GM21529 (cell line): ENCODE results near the gene ARHGAP22.

Experiments used
- ATAC-seq: cut with Tn5 transposase; IDR thresholded peaks from one replicate; pipeline ENCODE4 v1.9.1; 2021; ENCODE audit not compliant: unreplicated experiment

Gene ARHGAP22

DNA sequence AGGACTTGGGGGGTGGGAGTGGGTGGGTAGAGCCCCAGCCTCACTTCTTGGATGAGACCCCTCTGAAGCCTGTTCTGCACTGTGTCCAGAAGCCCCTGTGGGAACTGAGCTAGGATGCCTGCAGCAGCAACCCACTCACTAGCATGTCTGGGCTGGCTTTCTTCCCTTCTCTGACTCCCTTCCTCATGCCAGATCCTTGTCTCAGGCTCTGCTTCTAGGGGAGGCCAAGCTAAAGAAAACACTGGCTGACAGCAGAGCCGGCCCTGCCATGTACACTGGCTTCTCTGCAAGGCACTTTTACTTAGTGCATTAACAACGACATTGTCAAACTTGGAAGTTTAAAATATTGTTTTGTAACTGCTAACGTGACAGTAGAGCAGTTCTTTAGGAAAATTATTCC is 50.2 kb downstream of the ARHGAP22 start:
- ATAC-seq, result no peak

DNA sequence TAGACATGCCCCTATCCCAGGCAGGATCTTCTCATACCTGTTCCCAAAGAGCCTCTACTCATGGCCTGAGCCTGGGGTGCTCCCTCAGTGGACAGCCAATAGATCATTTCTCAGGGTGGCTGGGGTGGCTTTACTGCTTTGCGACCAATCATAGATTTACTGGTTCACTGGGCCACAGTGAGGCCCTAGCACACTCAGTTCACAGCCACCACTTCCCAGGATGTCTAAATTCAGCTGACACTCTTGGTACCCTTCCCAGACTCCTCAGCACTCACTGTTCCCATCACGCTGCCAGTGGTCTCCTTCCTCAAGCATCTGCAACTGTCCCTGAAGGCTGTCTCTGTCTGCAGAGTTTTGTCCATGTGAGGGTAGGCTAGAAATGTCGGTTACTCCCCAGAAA is 50.6 kb downstream of the ARHGAP22 start:
- ATAC-seq, result no peak

- no peak for ATAC-seq
Observed at GRCh38 chr10:48552946-48553564, 51.8 kb downstream of the ARHGAP22 start.

DNA sequence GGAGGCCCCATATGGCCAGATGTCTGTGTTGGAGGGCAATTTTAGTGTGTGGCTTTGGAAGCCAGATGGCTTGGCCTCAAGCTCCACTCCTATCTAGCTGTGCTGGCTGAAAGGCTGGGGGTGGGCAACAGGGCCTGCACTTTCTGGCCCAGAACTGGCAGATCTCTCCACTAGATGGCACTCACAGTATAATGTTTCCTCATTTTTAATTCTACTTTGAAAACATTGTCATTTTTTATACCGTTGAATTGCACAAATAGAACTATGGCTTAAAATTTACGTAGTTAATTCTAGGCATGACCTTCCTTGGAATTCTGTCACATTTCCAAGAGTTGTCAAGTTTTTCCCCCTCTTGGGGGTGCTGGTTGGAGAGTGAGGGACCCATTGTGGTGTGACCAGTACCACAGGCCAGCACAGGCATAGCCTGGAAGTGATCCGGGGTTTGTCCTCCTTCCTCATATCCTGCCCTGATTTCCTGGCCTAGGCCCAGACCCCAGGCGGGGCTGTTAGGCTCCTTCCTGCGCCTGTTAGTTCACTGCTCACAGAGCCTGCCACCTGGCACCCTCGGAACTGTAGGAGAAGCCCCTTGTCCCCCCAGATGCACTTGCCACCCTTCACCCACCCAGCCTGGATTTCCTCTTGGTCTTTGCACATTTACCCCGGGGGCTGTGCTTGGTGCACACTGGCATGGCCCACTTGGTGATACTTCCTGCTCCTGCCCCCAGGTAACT is 52.8 kb downstream of the ARHGAP22 start:
- ATAC-seq, result no peak

GRCh38 chr10:48550977-48551376 is 53.9 kb downstream of the ARHGAP22 start:
- ATAC-seq, result no peak

- ATAC-seq, result no peak
Observed at GRCh38 chr10:48550071-48550691, 54.7 kb downstream of the ARHGAP22 start.

- no peak for ATAC-seq
Observed at GRCh38 chr10:48549236-48549635, 55.6 kb downstream of the ARHGAP22 start.

- ATAC-seq, result no peak
Observed at GRCh38 chr10:48548531-48549135, 56.2 kb downstream of the ARHGAP22 start.

- no peak for ATAC-seq
Observed at GRCh38 chr10:48547981-48548380, 56.9 kb downstream of the ARHGAP22 start.

GRCh38 chr10:48547061-48547895 is 57.6 kb downstream of the ARHGAP22 start:
- no peak for ATAC-seq

GRCh38 chr10:48545462-48546145 is 59.3 kb downstream of the ARHGAP22 start:
- no peak for ATAC-seq

DNA sequence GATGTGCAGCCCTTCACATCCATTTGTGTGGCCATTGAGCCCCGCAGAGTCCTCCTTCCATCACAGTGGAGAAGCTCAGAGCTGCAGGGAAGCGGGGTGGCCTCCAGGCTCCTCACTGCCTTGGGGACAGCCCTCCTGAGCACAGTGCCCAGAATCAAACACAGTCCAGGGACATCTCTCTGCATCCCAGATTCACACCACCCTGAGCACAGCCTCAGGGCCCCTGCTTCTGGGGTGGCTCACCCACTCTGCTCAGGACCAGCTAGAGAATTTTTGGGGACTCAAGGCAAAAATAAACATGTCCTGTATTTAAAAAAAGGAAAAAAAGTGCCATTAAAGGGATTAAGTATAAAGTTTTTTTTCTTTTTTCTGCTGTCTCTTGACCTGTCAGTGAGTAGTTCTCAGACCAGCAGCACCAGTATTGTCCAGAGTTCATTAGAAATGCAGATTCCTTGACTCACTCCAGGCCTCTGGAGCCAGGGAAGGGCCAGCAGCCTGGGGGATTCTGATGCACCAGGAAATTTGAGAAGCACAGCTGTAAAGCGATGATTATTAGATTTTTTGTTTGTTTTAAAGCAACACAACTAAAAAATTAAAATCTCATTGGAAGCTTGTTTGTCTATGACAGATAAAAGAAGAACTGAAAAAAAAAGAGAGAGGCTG is 61.6 kb downstream of the ARHGAP22 start:
- no peak for ATAC-seq

DNA sequence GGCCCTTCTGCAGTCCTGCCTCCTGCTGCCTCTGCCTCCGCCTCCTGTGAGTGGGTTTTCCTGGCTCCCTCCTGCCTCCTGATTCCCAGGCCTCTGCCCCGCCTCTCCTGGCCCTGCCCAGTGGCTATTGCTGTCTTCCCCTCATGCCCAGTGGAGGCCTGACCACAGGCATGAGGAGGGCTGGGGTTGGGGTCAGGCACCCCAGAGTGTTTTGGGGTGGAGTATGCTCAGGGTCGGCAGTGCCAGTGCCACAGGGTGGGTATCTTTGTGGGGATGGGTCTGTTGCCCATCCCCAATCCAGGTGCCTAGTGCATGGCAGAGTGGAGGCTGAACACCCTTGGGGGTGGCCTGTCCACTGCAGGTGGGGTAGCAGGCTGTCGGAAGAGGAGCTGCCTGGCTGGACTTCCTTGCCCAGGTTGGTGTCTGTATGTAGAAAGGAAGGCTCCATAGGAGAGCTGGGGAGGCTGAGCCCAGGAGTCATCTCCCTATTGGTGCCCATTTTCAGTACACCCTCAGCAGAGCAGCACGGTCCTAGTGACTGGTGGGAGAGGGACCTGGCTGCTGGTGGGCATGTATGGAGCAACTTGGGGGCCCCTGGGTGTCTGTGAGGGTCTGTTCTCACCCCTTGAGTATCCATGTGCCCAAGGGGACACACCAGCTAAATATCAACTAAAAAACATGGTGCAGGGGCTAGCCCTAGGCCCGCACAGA is 62.2 kb downstream of the ARHGAP22 start:
- no peak for ATAC-seq

GRCh38 chr10:48541144-48541795 is 63.6 kb downstream of the ARHGAP22 start:
- ATAC-seq, result no peak

DNA sequence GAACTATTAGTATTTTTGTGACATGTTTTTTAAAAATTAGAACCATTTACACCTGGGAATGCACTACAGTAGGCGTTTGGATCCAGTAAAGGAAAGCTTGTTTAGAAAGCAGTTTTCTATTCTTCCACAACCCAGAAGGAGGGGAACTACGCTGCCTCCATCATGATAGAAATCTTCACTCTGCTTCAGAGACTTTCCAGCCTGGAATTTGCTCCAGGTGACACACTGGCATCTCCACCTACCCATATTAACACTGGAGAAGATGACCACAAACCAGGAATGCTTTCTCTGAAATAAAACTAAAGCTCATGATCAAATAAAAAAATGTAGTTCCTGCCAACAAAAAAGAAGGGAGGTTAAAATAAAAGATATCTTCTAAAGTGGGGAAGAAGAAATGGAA is 66.3 kb downstream of the ARHGAP22 start:
- no peak for ATAC-seq

GRCh38 chr10:48536916-48537890 is 67.7 kb downstream of the ARHGAP22 start:
- ATAC-seq, result no peak

DNA sequence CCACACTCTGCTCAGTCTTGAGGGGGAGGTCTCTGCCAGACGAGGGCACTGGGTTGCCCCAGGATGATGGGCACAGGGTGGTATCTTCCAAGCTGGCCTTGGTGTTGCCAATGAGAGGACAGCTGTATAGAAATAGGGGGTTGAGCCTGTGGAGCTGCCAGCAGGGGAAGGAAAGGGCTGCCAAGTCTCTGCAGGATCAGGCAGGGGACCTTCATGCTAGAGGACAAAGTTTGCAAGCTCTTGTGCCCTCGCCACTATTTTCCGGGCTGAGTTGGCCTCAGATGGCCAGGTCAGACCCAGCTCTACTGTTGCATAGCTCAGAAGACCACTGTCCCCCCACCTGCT is 68.7 kb downstream of the ARHGAP22 start:
- ATAC-seq, result no peak
